ENCODE data around the gene FMNL3. TPM values are rescaled to one million over a fixed set of nuclear protein-coding genes. Genes with fewer than 3 reads are reported as not detected.
A peak's percentile ranks its signal among the peaks of the same experiment; 100 is the strongest.

Gene FMNL3
- total and polyA plus RNA-seq, 2 of the 8 experiments (the other 6 are each of a cell fraction or from before 2014, with no cell fraction given) = 8.6 to 29.0 TPM

DNA sequence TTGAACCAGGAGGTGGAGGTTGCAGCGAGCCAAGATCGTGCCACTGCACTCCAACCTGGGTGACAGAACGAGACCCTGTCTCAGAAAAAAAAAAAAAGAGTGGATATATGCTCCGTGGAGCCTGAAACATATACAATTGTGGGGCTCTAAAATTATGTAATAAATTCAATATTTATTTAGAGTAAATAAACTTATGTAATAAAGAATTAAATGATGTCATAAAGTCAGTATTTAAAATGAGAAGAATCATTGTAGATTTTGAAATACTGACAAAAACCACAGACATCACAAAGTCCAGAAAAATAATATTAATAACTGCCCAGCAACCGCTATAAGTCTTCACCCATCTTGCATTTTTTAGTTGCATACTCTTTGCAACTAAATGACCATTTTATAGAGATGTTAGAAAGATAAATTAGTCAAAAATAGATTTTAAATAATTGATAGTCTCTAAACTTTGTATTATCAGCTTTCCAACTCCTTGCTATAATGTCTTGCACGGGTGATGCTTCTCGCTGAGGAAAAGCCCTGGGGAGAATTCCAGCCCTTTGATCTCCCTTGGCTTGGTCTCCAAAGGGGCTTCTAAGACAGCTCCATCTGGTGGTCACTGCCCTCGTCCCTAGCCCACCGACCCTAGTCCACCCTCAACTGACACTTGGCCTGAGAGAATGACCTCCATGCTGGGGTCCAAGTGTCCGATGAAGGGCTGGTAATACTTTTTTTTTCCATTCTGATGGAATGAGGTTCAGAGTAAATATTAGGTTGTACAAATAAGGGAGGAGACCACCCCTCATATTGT lies 26.2 kb upstream of the FMNL3 start:
- Histone ChIP-seq H4K5ac (ENCODE audit: insufficient read length, low read depth, low read length) (no peak overlapping the region), H2AK5ac (ENCODE audit: low read depth, low read length) (no peak overlapping the region), H3K56ac (replicated peaks; ENCODE audit: insufficient read length, low read depth, low read length) (no peak overlapping the region), H3K18ac (ENCODE audit: extremely low read depth, low read length) (no peak overlapping the region), H3K27ac (ENCODE audit: low read depth, low read length) (no peak overlapping the region), H3K36me3 (ENCODE audit: control insufficient read depth in 2 of 4, insufficient read depth in 4 of 4, low read length in 3 of 4) (no peaks in the 10 kb centered on the region), H3K4me1 (replicated peaks in 1 of 4; ENCODE audit: control insufficient read depth in 3 of 4, insufficient read depth in 4 of 4, low read length in 3 of 4) (no peaks in the 10 kb centered on the region), H3K79me2 (ENCODE audit: control insufficient read depth in 1 of 2, insufficient read depth in 2 of 2, low read length in 2 of 2) (no peaks in the 10 kb centered on the region), H3K14ac (ENCODE audit: insufficient read length) (no peak overlapping the region), H3K9me3 (ENCODE audit: insufficient read depth in 2 of 2, low read depth in 1 of 2, low read length in 1 of 2) (peaks cover 3% of the 10 kb centered on the region in 2 experiments; a peak in 1 of 4 replicates), H2BK20ac (ENCODE audit: low read length) (no peak overlapping the region), H3K4ac (replicated peaks; ENCODE audit: insufficient read length, low read depth, low read length) (no peak overlapping the region), H2BK15ac (ENCODE audit: low read length) (no peak overlapping the region), H3K27me3 (replicated peaks in 1 of 4; ENCODE audit: control insufficient read depth in 3 of 4, extremely low read depth in 1 of 4, insufficient read depth in 3 of 4, low read length in 3 of 4) (no peaks in the 10 kb centered on the region), H2BK12ac (ENCODE audit: low read depth, low read length) (no peak overlapping the region), H3K4me3 (ENCODE audit: extremely low read depth in 1 of 4, insufficient read depth in 2 of 4, low read depth in 3 of 4, low read length in 4 of 4) (no peak overlapping the region), H4K91ac (replicated peaks; ENCODE audit: insufficient read length, low read length) (no peak overlapping the region), H3K79me1 (ENCODE audit: low read depth, low read length) (no peaks in the 10 kb centered on the region), H3K23me2 (ENCODE audit: low read depth, low read length) (no peaks in the 10 kb centered on the region), H3K23ac (ENCODE audit: insufficient read length) (no peak overlapping the region), H2AFZ (ENCODE audit: low read length) (no peak overlapping the region), H3K4me2 (ENCODE audit: insufficient read depth in 1 of 2, low read depth in 2 of 2, low read length in 2 of 2) (no peak overlapping the region), H2BK120ac (replicated peaks; ENCODE audit: low read depth, low read length) (no peak overlapping the region), H2BK5ac (ENCODE audit: low read depth, low read length) (no peak overlapping the region), H4K8ac (ENCODE audit: extremely low read depth, insufficient read depth, low read length) (no peak overlapping the region), H4K20me1 (replicated peaks in 1 of 2; ENCODE audit: control insufficient read depth in 1 of 2, insufficient read depth in 2 of 2, low read length in 2 of 2) (no peaks in the 10 kb centered on the region), H3K9ac (replicated peaks in 1 of 4; ENCODE audit: extremely low read depth in 1 of 4, low read depth in 3 of 4, low read length in 3 of 4) (no peak overlapping the region)
- WGBS, 2 experiments (ENCODE audit: extremely low coverage in 1 of 2, insufficient coverage in 1 of 2, insufficient read length in 1 of 2, insufficient replicate concordance in 2 of 2, low coverage in 1 of 2, low lambda C conversion rate in 2 of 2, missing lambda C conversion rate in 1 of 2) = 80% methylated on average over 9 of the region's 10 CpGs; no CpG with 5 or more reads in 1 of the 2 experiments
- ChIA-PET CTCF (ENCODE audit: partially characterized antibody) (interaction anchor here (0.7 to 1.7 kb wide), 8 partner anchors 11 to 96 kb away, joined by 3 to 8 read pairs (median 3); no protein-coding TSS in a partner anchor), POLR2A (ENCODE audit: partially characterized antibody) (interaction anchor here (1.0 kb wide), 1 partner anchor 92 kb away, joined by 4 read pairs; no protein-coding TSS in a partner anchor)
- DNase-seq (ENCODE audit: low read depth in 1 of 2, low spot score in 2 of 2) (peak in 1 of 2 experiments; percentile 53), FAIRE-seq (no peak)
- TF ChIP-seq, protein P1, sequence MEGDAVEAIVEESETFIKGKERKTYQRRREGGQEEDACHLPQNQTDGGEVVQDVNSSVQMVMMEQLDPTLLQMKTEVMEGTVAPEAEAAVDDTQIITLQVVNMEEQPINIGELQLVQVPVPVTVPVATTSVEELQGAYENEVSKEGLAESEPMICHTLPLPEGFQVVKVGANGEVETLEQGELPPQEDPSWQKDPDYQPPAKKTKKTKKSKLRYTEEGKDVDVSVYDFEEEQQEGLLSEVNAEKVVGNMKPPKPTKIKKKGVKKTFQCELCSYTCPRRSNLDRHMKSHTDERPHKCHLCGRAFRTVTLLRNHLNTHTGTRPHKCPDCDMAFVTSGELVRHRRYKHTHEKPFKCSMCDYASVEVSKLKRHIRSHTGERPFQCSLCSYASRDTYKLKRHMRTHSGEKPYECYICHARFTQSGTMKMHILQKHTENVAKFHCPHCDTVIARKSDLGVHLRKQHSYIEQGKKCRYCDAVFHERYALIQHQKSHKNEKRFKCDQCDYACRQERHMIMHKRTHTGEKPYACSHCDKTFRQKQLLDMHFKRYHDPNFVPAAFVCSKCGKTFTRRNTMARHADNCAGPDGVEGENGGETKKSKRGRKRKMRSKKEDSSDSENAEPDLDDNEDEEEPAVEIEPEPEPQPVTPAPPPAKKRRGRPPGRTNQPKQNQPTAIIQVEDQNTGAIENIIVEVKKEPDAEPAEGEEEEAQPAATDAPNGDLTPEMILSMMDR (IDR thresholded peaks at IDR 0.05; ENCODE audit: control extremely low read depth in 1 of 3, insufficient read depth in 1 of 3, low read depth in 1 of 3, low read length in 3 of 3) = peak; percentile 41 to 55 (median 49)
- peak; percentile 21 to 45; a peak in 3 of 4 replicates for TF ChIP-seq RAD21 (IDR thresholded peaks at IDR 0.05 in 1 of 2, conservative IDR thresholded peaks at IDR 0.05 in 1 of 2; ENCODE audit: low read depth in 2 of 2, low read length in 2 of 2)
- TF ChIP-seq SUZ12 (IDR thresholded peaks at IDR 0.05; ENCODE audit: low read length) = no peak
- TF ChIP-seq SAP30 (IDR thresholded peaks at IDR 0.05; ENCODE audit: insufficient read depth, insufficient replicate concordance, low read length) = no peak

Measured in H1 (cell line).